ENCODE results near the gene NADSYN1.

GRCh38 chr11:71542879-71543777 lies 90.1 kb downstream of the NADSYN1 start:
- TF ChIP-seq CTCF (IDR thresholded peaks at IDR 0.05) (no peak), POLR2A (IDR thresholded peaks at IDR 0.05) (no peak), POLR2AphosphoS5 (IDR thresholded peaks at IDR 0.05) (no peak)
